SK-N-SH (cell line): ENCODE results near the gene MEP1A. TPM values are rescaled to one million over a fixed set of nuclear protein-coding genes. Genes with fewer than 3 reads are reported as not detected.

ENCODE experiments used
- CTCF ChIA-PET: fragments of 300-600, 350-600 bp; formaldehyde crosslinking; extraction: SDS; loops from one replicate; lab custom pipeline; 2021; lab: Yijun Ruan, JAX
- POLR2A ChIA-PET: fragments of 350-600 bp; sonication (Branson Sonifier 250); formaldehyde crosslinking; extraction: SDS; loops from one replicate; lab custom pipeline; 2020; ENCODE audit warnings: antibody characterized with exemption, inconsistent platforms; lab: Yijun Ruan, JAX
- DNase-seq: peaks from one replicate; pipeline ENCODE4 v3.0.0; 2012
- H2AFZ ChIP-seq: fragments of 200-600 bp; sonication (generic); 2 replicates; pipeline ENCODE4 v1.8.1; 2016; ENCODE audit warnings: antibody characterized with exemption, mild to moderate bottlenecking, low read depth
- H3F3A ChIP-seq: fragments of 200-600 bp; sonication (generic); replicated peaks from 2 replicates; pipeline ENCODE3; 2016; ENCODE audit warnings: antibody characterized with exemption, mild to moderate bottlenecking; ENCODE audit not compliant: insufficient read depth
- H3K27ac ChIP-seq, 2 experiments: fragments of 200-500 bp in 1 of 2; fragments of 200-600 bp in 1 of 2; sonication (Bioruptor generic) in 1 of 2; sonication (generic), shearing (Covaris generic) in 1 of 2; 2 replicates each; pipeline versions ENCODE4 v1.5.1 to v1.6.1; 2014 to 2016; ENCODE audit warnings: low read depth in 2 of 2, inconsistent platforms in 1 of 2, low read length in 1 of 2, mild to moderate bottlenecking in 1 of 2, mixed read lengths in 1 of 2
- H3K27me3 ChIP-seq: fragments of 200-600 bp; sonication (generic), shearing (Covaris generic); 2 replicates; pipeline ENCODE4 v1.6.1; 2016; ENCODE audit warnings: mixed run types; ENCODE audit not compliant: insufficient read depth
- H3K36me3 ChIP-seq, 2 experiments: fragments of 200-500 bp in 1 of 2; fragments of 200-600 bp in 1 of 2; sonication (Bioruptor generic) in 1 of 2; sonication (generic) in 1 of 2; replicated peaks in 1 of 2; 2 replicates each; pipeline versions ENCODE3 to v1.5.1; 2014 to 2016; ENCODE audit warnings: low read length in 1 of 2, mild to moderate bottlenecking in 1 of 2; ENCODE audit not compliant: insufficient read depth in 2 of 2, control insufficient read depth in 1 of 2
- H3K4me1 ChIP-seq, 2 experiments: fragments of 200-500 bp in 1 of 2; fragments of 200-600 bp in 1 of 2; sonication (Bioruptor generic) in 1 of 2; sonication (generic), shearing (Covaris generic) in 1 of 2; 2 replicates each; pipeline versions ENCODE4 v1.5.1 to v1.6.1; 2014 to 2016; ENCODE audit warnings: low read depth in 1 of 2, low read length in 1 of 2, mixed run types in 1 of 2; ENCODE audit not compliant: insufficient read depth in 2 of 2, control insufficient read depth in 1 of 2
- H3K4me2 ChIP-seq: fragments of 200-600 bp; sonication (generic), shearing (Covaris generic); 2 replicates; pipeline ENCODE4 v1.6.1; 2017; ENCODE audit warnings: mixed run types
- H3K4me3 ChIP-seq, 2 experiments: fragments of 200-500 bp in 1 of 2; fragments of 200-600 bp in 1 of 2; sonication (Bioruptor generic) in 1 of 2; sonication (generic), shearing (Covaris generic) in 1 of 2; 2 replicates each; pipeline versions ENCODE4 v1.5.1 to v1.8.1; 2014 to 2016; ENCODE audit warnings: low read depth in 2 of 2, inconsistent platforms in 1 of 2, low read length in 1 of 2, mild to moderate bottlenecking in 1 of 2, mixed read lengths in 1 of 2, moderate library complexity in 1 of 2
- H3K79me2 ChIP-seq: fragments of 200-600 bp; sonication (generic); 2 replicates; pipeline ENCODE4 v1.8.1; 2017; ENCODE audit warnings: mild to moderate bottlenecking; ENCODE audit not compliant: insufficient read depth
- H3K9ac ChIP-seq: fragments of 200-600 bp; sonication (generic); 2 replicates; pipeline ENCODE4 v1.6.1; 2017; ENCODE audit warnings: mixed run types
- H3K9me2 ChIP-seq: fragments of 200-600 bp; sonication (generic); 2 replicates; pipeline ENCODE4 v1.6.1; 2017; ENCODE audit warnings: mixed run types
- H3K9me3 ChIP-seq: fragments of 200-600 bp; sonication (generic); 2 replicates; pipeline ENCODE4 v1.6.1; 2017; ENCODE audit warnings: mixed run types, mild to moderate bottlenecking, moderate library complexity
- H4K20me1 ChIP-seq: fragments of 200-600 bp; sonication (generic); 2 replicates; pipeline ENCODE4 v1.6.1; 2017; ENCODE audit warnings: mild to moderate bottlenecking, mixed run types; ENCODE audit not compliant: insufficient read depth
- CHD2 ChIP-seq: fragments of 150-350 bp; IDR thresholded peaks from 2 replicates; pipeline ENCODE4 v1.6.1; 2018; ENCODE audit warnings: low read length; ENCODE audit not compliant: partially characterized antibody
- CTCF ChIP-seq: fragments of 200-600 bp; sonication (generic); IDR thresholded peaks from 2 replicates; pipeline ENCODE4 v1.6.1; 2017; ENCODE audit warnings: antibody characterized with exemption, mild to moderate bottlenecking, moderate library complexity
- EP300 ChIP-seq, 2 experiments: IDR thresholded peaks; 2 replicates each; pipeline versions ENCODE4 v1.4.0 to v1.6.1; 2012; ENCODE audit warnings: borderline replicate concordance in 1 of 2, low read depth in 1 of 2, low read length in 1 of 2
- EZH2phosphoT487 ChIP-seq: fragments of 200-600 bp; sonication (generic); IDR thresholded peaks from 2 replicates; pipeline ENCODE4 v1.6.1; 2017; ENCODE audit warnings: low read depth, mixed run types, mild to moderate bottlenecking, antibody characterized with exemption, moderate library complexity, borderline replicate concordance
- GABPA ChIP-seq: IDR thresholded peaks from 2 replicates; pipeline ENCODE4 v1.4.0; 2012; ENCODE audit warnings: low read depth, mild to moderate bottlenecking
- IRF3 ChIP-seq: fragments of 150-350 bp; IDR thresholded peaks from 2 replicates; pipeline ENCODE4 v1.6.1; 2016; ENCODE audit warnings: mild to moderate bottlenecking, low read depth, low read length
- JUND ChIP-seq: IDR thresholded peaks from 2 replicates; pipeline ENCODE4 v1.4.0; 2012
- MEF2A ChIP-seq: IDR thresholded peaks from 2 replicates; pipeline ENCODE4 v1.4.0; 2012; ENCODE audit warnings: low read depth, borderline replicate concordance
- MXI1 ChIP-seq: IDR thresholded peaks from 2 replicates; pipeline ENCODE4 v1.6.1; 2012; ENCODE audit warnings: mild to moderate bottlenecking, low read depth, low read length, improper control_type of control experiment
- NFIC ChIP-seq: IDR thresholded peaks from 2 replicates; pipeline ENCODE4 v1.4.0; 2012; ENCODE audit warnings: borderline replicate concordance
- POLR2AphosphoS5 ChIP-seq: IDR thresholded peaks from 2 replicates; pipeline ENCODE4 v1.6.1; 2012; ENCODE audit warnings: low read depth, low read length
- RAD21 ChIP-seq: IDR thresholded peaks from 2 replicates; pipeline ENCODE4 v1.6.1; 2012; ENCODE audit warnings: mild to moderate bottlenecking, low read length
- RCOR1 ChIP-seq: fragments of 150-350 bp; IDR thresholded peaks from 2 replicates; pipeline ENCODE4 v1.6.1; 2017; ENCODE audit warnings: antibody characterized with exemption, low read length
- RXRA ChIP-seq: IDR thresholded peaks from 2 replicates; pipeline ENCODE4 v1.4.0; 2012; ENCODE audit warnings: low read depth, mild to moderate bottlenecking, borderline replicate concordance
- SMC3 ChIP-seq: IDR thresholded peaks from 2 replicates; pipeline ENCODE4 v1.6.1; 2012; ENCODE audit warnings: low read depth, low read length, improper control_type of control experiment
- TAF1 ChIP-seq: IDR thresholded peaks from 2 replicates; pipeline ENCODE4 v1.6.1; 2012; ENCODE audit warnings: low read depth, mild to moderate bottlenecking, low read length, moderate library complexity, borderline replicate concordance
- TCF12 ChIP-seq: IDR thresholded peaks from 2 replicates; pipeline ENCODE4 v1.4.0; 2012
- TEAD4 ChIP-seq: IDR thresholded peaks from 2 replicates; pipeline ENCODE4 v1.4.0; 2012; ENCODE audit warnings: mild to moderate bottlenecking, borderline replicate concordance; ENCODE audit not compliant: insufficient read depth
- WGBS: methylation state at CpG from one replicate; pipeline ENCODE4 v1.1.6; 2017; ENCODE audit warnings: low lambda C conversion rate; 5-methylcytosine and 5-hydroxymethylcytosine counted together
- polyA plus RNA-seq, 3 experiments: library from polyadenylated mRNA; depleted of rRNA; stranded (reverse); fragments of >200 nt; gene quantifications; 2 replicates each; pipeline ENCODE4 v1.2.3, GENCODE V29; 2012
- TF ChIP-seq, protein P1 (sequence below): IDR thresholded peaks from 2 replicates; pipeline ENCODE4 v1.6.1; 2012; ENCODE audit warnings: mild to moderate bottlenecking, low read depth, low read length, moderate library complexity

The MEP1A gene
- polyA plus RNA-seq, 1 of the 3 experiments (the other 2 are of a cell fraction), result not detected

- H2AFZ ChIP-seq, result no peak overlapping the region
- ChIA-PET POLR2A (no interaction called here), CTCF (no interaction called here)
Observed at GRCh38 chr6:46748940-46749503, 44.2 kb upstream of the MEP1A start.

GRCh38 chr6:46749731-46750130 is 43.5 kb upstream of the MEP1A start:
- Histone ChIP-seq H3K9me3 (no peaks in the 10 kb centered on the region), H3K9me2 (no peaks in the 10 kb centered on the region), H3K4me1 (no peaks in the 10 kb centered on the region), H3K9ac (no peak overlapping the region), H2AFZ (no peak overlapping the region), H3K27me3 (no peaks in the 10 kb centered on the region), H3K79me2 (no peaks in the 10 kb centered on the region), H3K27ac (no peak overlapping the region), H3K4me3 (no peak overlapping the region), H3F3A (no peaks in the 10 kb centered on the region), H4K20me1 (no peaks in the 10 kb centered on the region), H3K4me2 (no peak overlapping the region), H3K36me3 (no peaks in the 10 kb centered on the region)
- CTCF ChIA-PET, result no interaction called here
- TF ChIP-seq TAF1 (no peak), CTCF (no peak), SMC3 (no peak), CHD2 (no peak), RXRA (no peak), IRF3 (no peak), TEAD4 (no peak), EZH2phosphoT487 (no peak), POLR2AphosphoS5 (no peak), GABPA (no peak), TCF12 (no peak), RAD21 (no peak), NFIC (no peak), EP300 (IDR thresholded peaks at IDR 0.05; ENCODE audit: borderline replicate concordance in 1 of 2, low read depth in 1 of 2, low read length in 1 of 2) (no peak), RCOR1 (no peak), MEF2A (no peak)
- TF ChIP-seq, protein P1, sequence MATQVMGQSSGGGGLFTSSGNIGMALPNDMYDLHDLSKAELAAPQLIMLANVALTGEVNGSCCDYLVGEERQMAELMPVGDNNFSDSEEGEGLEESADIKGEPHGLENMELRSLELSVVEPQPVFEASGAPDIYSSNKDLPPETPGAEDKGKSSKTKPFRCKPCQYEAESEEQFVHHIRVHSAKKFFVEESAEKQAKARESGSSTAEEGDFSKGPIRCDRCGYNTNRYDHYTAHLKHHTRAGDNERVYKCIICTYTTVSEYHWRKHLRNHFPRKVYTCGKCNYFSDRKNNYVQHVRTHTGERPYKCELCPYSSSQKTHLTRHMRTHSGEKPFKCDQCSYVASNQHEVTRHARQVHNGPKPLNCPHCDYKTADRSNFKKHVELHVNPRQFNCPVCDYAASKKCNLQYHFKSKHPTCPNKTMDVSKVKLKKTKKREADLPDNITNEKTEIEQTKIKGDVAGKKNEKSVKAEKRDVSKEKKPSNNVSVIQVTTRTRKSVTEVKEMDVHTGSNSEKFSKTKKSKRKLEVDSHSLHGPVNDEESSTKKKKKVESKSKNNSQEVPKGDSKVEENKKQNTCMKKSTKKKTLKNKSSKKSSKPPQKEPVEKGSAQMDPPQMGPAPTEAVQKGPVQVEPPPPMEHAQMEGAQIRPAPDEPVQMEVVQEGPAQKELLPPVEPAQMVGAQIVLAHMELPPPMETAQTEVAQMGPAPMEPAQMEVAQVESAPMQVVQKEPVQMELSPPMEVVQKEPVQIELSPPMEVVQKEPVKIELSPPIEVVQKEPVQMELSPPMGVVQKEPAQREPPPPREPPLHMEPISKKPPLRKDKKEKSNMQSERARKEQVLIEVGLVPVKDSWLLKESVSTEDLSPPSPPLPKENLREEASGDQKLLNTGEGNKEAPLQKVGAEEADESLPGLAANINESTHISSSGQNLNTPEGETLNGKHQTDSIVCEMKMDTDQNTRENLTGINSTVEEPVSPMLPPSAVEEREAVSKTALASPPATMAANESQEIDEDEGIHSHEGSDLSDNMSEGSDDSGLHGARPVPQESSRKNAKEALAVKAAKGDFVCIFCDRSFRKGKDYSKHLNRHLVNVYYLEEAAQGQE, result no peak
- DNase-seq, result no peak
- WGBS, result 20% methylated on average over 5 of the region's 5 CpGs
- POLR2A ChIA-PET, result no interaction called here

More at GRCh38 chr6:46748940-46749503, 44.2 kb upstream of the MEP1A start:
- Histone ChIP-seq H3F3A (no peaks in the 10 kb centered on the region), H3K4me2 (no peak overlapping the region), H4K20me1 (no peaks in the 10 kb centered on the region), H3K79me2 (no peaks in the 10 kb centered on the region), H3K9me2 (no peaks in the 10 kb centered on the region), H3K9ac (no peak overlapping the region), H3K27me3 (no peaks in the 10 kb centered on the region), H3K9me3 (no peaks in the 10 kb centered on the region), H3K27ac (no peak overlapping the region), H3K36me3 (no peaks in the 10 kb centered on the region), H3K4me3 (no peak overlapping the region), H3K4me1 (no peaks in the 10 kb centered on the region)
- TF ChIP-seq JUND, result no peak
- no peak for TF ChIP-seq NFIC
- no peak for TF ChIP-seq EP300 (IDR thresholded peaks at IDR 0.05; ENCODE audit: borderline replicate concordance in 1 of 2, low read depth in 1 of 2, low read length in 1 of 2)
- no peak for TF ChIP-seq MXI1
- 0% methylated on average over 5 of the region's 5 CpGs for WGBS
- no peak for DNase-seq
